Astrocyte (in vitro differentiated cells and primary cell): Measurements from ENCODE around the gene GTF2F2. TPM values are rescaled to one million over a fixed set of nuclear protein-coding genes. Genes with fewer than 3 reads are reported as not detected.

Experiments used
- DNase-seq: peaks from one replicate; pipeline ENCODE4 v3.0.0-alpha.2; 2010; ENCODE audit warnings: low read depth
- FAIRE-seq: peaks from 2 replicates; lab custom pipeline; 2011; peaks lifted over from hg19 to GRCh38; lab: Jason Lieb, UNC
- H2AFZ ChIP-seq: 2 replicates; pipeline ENCODE4 v1.6.0; 2012; ENCODE audit warnings: low read depth, low read length, inconsistent platforms
- H3K27ac ChIP-seq: 2 replicates; pipeline ENCODE4 v1.5.1; 2011; ENCODE audit warnings: low read depth, low read length, inconsistent platforms
- H3K27me3 ChIP-seq: 2 replicates; pipeline ENCODE4 v1.6.0; 2011; ENCODE audit warnings: low read length, inconsistent platforms; ENCODE audit not compliant: insufficient read depth
- H3K36me3 ChIP-seq: 2 replicates; pipeline ENCODE4 v1.5.1; 2011; ENCODE audit warnings: low read length, inconsistent platforms; ENCODE audit not compliant: insufficient read depth
- H3K4me1 ChIP-seq: 2 replicates; pipeline ENCODE4 v1.5.1; 2011; ENCODE audit warnings: low read length, inconsistent platforms; ENCODE audit not compliant: insufficient read depth
- H3K4me2 ChIP-seq: 2 replicates; pipeline ENCODE4 v1.6.0; 2012; ENCODE audit warnings: low read length, inconsistent platforms
- H3K4me3 ChIP-seq: 2 replicates; pipeline ENCODE4 v1.5.1; 2011; ENCODE audit warnings: low read depth, mild to moderate bottlenecking, low read length, inconsistent platforms; ENCODE audit not compliant: insufficient read depth
- H3K79me2 ChIP-seq: 2 replicates; pipeline ENCODE4 v1.6.0; 2012; ENCODE audit warnings: mild to moderate bottlenecking, low read length, inconsistent platforms; ENCODE audit not compliant: insufficient read depth
- H3K9ac ChIP-seq: 2 replicates; pipeline ENCODE4 v1.6.0; 2012; ENCODE audit warnings: mild to moderate bottlenecking, low read length, inconsistent platforms
- H3K9me3 ChIP-seq: 2 replicates; pipeline ENCODE4 v1.5.1; 2012; ENCODE audit warnings: low read depth, mild to moderate bottlenecking, low read length, inconsistent platforms; ENCODE audit not compliant: insufficient read depth
- H4K20me1 ChIP-seq: 2 replicates; pipeline ENCODE4 v1.6.0; 2012; ENCODE audit warnings: low read length, inconsistent platforms; ENCODE audit not compliant: insufficient read depth
- H3K27ac Mint-ChIP-seq: one replicate; pipeline ENCODE4 v1.8.0; 2021; ENCODE audit warnings: mild to moderate bottlenecking, mixed read lengths; ENCODE audit not compliant: unreplicated experiment
- H3K27me3 Mint-ChIP-seq: one replicate; pipeline ENCODE4 v1.8.0; 2021; ENCODE audit warnings: low read depth, mixed read lengths; ENCODE audit not compliant: unreplicated experiment
- H3K36me3 Mint-ChIP-seq: one replicate; pipeline ENCODE4 v1.8.0; 2021; ENCODE audit warnings: low read depth, mixed read lengths; ENCODE audit not compliant: unreplicated experiment
- H3K4me1 Mint-ChIP-seq: one replicate; pipeline ENCODE4 v1.8.0; 2021; ENCODE audit warnings: low read depth, mixed read lengths; ENCODE audit not compliant: unreplicated experiment
- H3K4me3 Mint-ChIP-seq: one replicate; pipeline ENCODE4 v1.8.0; 2021; ENCODE audit warnings: mild to moderate bottlenecking, moderate library complexity, mixed read lengths; ENCODE audit not compliant: unreplicated experiment
- H3K9me3 Mint-ChIP-seq: one replicate; pipeline ENCODE4 v1.8.0; 2021; ENCODE audit warnings: mild to moderate bottlenecking, mixed read lengths; ENCODE audit not compliant: unreplicated experiment
- CTCF ChIP-seq: IDR thresholded peaks from 2 replicates; pipeline ENCODE4 v1.5.1; 2011; ENCODE audit warnings: low read depth, mild to moderate bottlenecking, inconsistent platforms, low read length, moderate library complexity; ENCODE audit not compliant: insufficient read depth
- EZH2 ChIP-seq: IDR thresholded peaks from 2 replicates; pipeline ENCODE4 v1.6.1; 2012; ENCODE audit warnings: mild to moderate bottlenecking, low read length, inconsistent platforms; ENCODE audit not compliant: insufficient read depth
- total RNA-seq: library from RNA; stranded (reverse); gene quantifications from 2 replicates; pipeline ENCODE4 v1.2.1, GENCODE V29; 2021

Gene GTF2F2
- total RNA-seq, 1 donor from 2014 or later: 27.8 TPM

- no peaks in the 10 kb centered on the region for H4K20me1 ChIP-seq
- no peak overlapping the region for H2AFZ ChIP-seq
- Mint-ChIP-seq H3K4me1 (peaks cover 47% of the 10 kb centered on the region), H3K9me3 (no peaks in the 10 kb centered on the region), H3K4me3 (no peak overlapping the region), H3K27me3 (no peaks in the 10 kb centered on the region), H3K36me3 (peaks cover 2% of the 10 kb centered on the region), H3K27ac (peak overlapping the region; percentile 93)
- no peaks in the 10 kb centered on the region for H3K27me3 ChIP-seq
- H3K9ac ChIP-seq: no peak overlapping the region
- H3K9me3 ChIP-seq: no peaks in the 10 kb centered on the region
- DNase-seq (no peak), FAIRE-seq (no peak)
- peak overlapping the region; percentile 48 for H3K4me2 ChIP-seq
- no peak for TF ChIP-seq EZH2
- no peak for TF ChIP-seq CTCF
- peaks cover 26% of the 10 kb centered on the region for H3K4me1 ChIP-seq
- no peak overlapping the region for H3K4me3 ChIP-seq
- H3K36me3 ChIP-seq: no peaks in the 10 kb centered on the region
- H3K27ac ChIP-seq: peak overlapping the region; percentile 55
- H3K79me2 ChIP-seq: peaks cover 43% of the 10 kb centered on the region
These were observed 75.8 kb downstream of the GTF2F2 start for GRCh38 chr13:45196096-45196495.

- Histone ChIP-seq H2AFZ (no peak overlapping the region), H3K4me1 (peaks cover 26% of the 10 kb centered on the region), H4K20me1 (no peaks in the 10 kb centered on the region), H3K9ac (no peak overlapping the region), H3K27ac (peak overlapping the region; percentile 20), H3K4me3 (no peak overlapping the region), H3K79me2 (peaks cover 38% of the 10 kb centered on the region), H3K9me3 (no peaks in the 10 kb centered on the region), H3K27me3 (no peaks in the 10 kb centered on the region), H3K4me2 (peak overlapping the region; percentile 48), H3K36me3 (no peaks in the 10 kb centered on the region)
- no peaks in the 10 kb centered on the region for H3K27me3 Mint-ChIP-seq
- H3K4me3 Mint-ChIP-seq: no peak overlapping the region
- peaks cover 5% of the 10 kb centered on the region for H3K36me3 Mint-ChIP-seq
- TF ChIP-seq CTCF (no peak), EZH2 (no peak)
- peak; percentile 65 for DNase-seq
- peaks cover 52% of the 10 kb centered on the region for H3K4me1 Mint-ChIP-seq
- H3K9me3 Mint-ChIP-seq: no peaks in the 10 kb centered on the region
- peak; percentile 76 for FAIRE-seq
- H3K27ac Mint-ChIP-seq: peak overlapping the region; percentile 93
These were observed 76.3 kb downstream of the GTF2F2 start for GRCh38 chr13:45196622-45197021.

GRCh38 chr13:45198041-45198440 lies 77.7 kb downstream of the GTF2F2 start:
- Mint-ChIP-seq H3K9me3 (no peaks in the 10 kb centered on the region), H3K36me3 (peaks cover 9% of the 10 kb centered on the region), H3K4me3 (no peak overlapping the region), H3K27me3 (no peaks in the 10 kb centered on the region), H3K27ac (no peak overlapping the region), H3K4me1 (peaks cover 56% of the 10 kb centered on the region)
- FAIRE-seq (peak; percentile 34), DNase-seq (peak; percentile 46)
- Histone ChIP-seq H3K4me2 (no peak overlapping the region), H2AFZ (no peak overlapping the region), H3K9ac (no peak overlapping the region), H3K27ac (no peak overlapping the region), H3K36me3 (no peaks in the 10 kb centered on the region), H3K79me2 (peaks cover 39% of the 10 kb centered on the region), H3K4me3 (no peak overlapping the region), H3K27me3 (no peaks in the 10 kb centered on the region), H3K9me3 (no peaks in the 10 kb centered on the region), H3K4me1 (peaks cover 22% of the 10 kb centered on the region), H4K20me1 (no peaks in the 10 kb centered on the region)
- no peak for TF ChIP-seq CTCF
- TF ChIP-seq EZH2: no peak
